ENCODE data around the gene TMEM45A. TPM values are rescaled to one million over a fixed set of nuclear protein-coding genes. Genes with fewer than 3 reads are reported as not detected.

TMEM45A gene
- total RNA-seq, 2 experiments from 2014 or later: 0.10 TPM; not detected in 1

- no peaks in the 10 kb centered on the region for H3K79me2 ChIP-seq (ENCODE audit: insufficient read depth, low read depth, low read length)
- no peaks in the 10 kb centered on the region for H3K9me3 ChIP-seq (ENCODE audit: low read length)
- no peak overlapping the region for H3K4me2 ChIP-seq (ENCODE audit: low read length)
- ChIA-PET POLR2A (interaction anchor here (0.6 kb wide), 1 partner anchor 596 kb away, joined by 6 read pairs; no protein-coding TSS in a partner anchor), CTCF (ENCODE audit: unreplicated experiment) (no interaction called here)
- TF ChIP-seq EZH2phosphoT487 (IDR thresholded peaks at IDR 0.05; ENCODE audit: borderline replicate concordance, low read depth, low read length) (no peak), CTCF (conservative IDR thresholded peaks at IDR 0.05; ENCODE audit: low read length) (no peak)
- intact Hi-C loops (cut with micrococcal nuclease; ENCODE audit: unreplicated experiment): no loop called here
- H3K4me1 ChIP-seq (ENCODE audit: insufficient read depth, low read length, poor library complexity, severe bottlenecking): no peaks in the 10 kb centered on the region
- no peaks in the 10 kb centered on the region for H3K9me2 ChIP-seq (ENCODE audit: insufficient read depth, low read length)
- H2AFZ ChIP-seq (ENCODE audit: low read length): no peak overlapping the region
- H3K27ac ChIP-seq (ENCODE audit: low read depth, low read length, poor library complexity, severe bottlenecking): no peak overlapping the region
- H4K20me1 ChIP-seq (ENCODE audit: insufficient read depth, low read length): no peaks in the 10 kb centered on the region
- no peak for DNase-seq (ENCODE audit: low spot score)
- no peak overlapping the region for H3K4me3 ChIP-seq (ENCODE audit: low read depth, low read length, poor library complexity, severe bottlenecking)
- H3K36me3 ChIP-seq (ENCODE audit: insufficient read depth, low read length): no peaks in the 10 kb centered on the region
- BruUV-seq (replicated peaks): no TSS peak
These were observed 7.2 kb downstream of the TMEM45A start for GRCh38 chr3:100499651-100500050.

GRCh38 chr3:100500320-100500880 lies 8.0 kb downstream of the TMEM45A start:
- H3K9me2 ChIP-seq (ENCODE audit: insufficient read depth, low read length): no peaks in the 10 kb centered on the region
- no peaks in the 10 kb centered on the region for H4K20me1 ChIP-seq (ENCODE audit: insufficient read depth, low read length)
- DNase-seq (ENCODE audit: low spot score): no peak
- BruUV-seq (replicated peaks): no TSS peak
- H2AFZ ChIP-seq (ENCODE audit: low read length): no peak overlapping the region
- intact Hi-C loops (cut with micrococcal nuclease; ENCODE audit: unreplicated experiment): no loop called here
- no peak overlapping the region for H3K4me2 ChIP-seq (ENCODE audit: low read length)
- H3K79me2 ChIP-seq (ENCODE audit: insufficient read depth, low read depth, low read length): no peaks in the 10 kb centered on the region
- H3K27ac ChIP-seq (ENCODE audit: low read depth, low read length, poor library complexity, severe bottlenecking): no peak overlapping the region
- TF ChIP-seq EZH2phosphoT487 (IDR thresholded peaks at IDR 0.05; ENCODE audit: borderline replicate concordance, low read depth, low read length): no peak
- no peak for TF ChIP-seq CTCF (conservative IDR thresholded peaks at IDR 0.05; ENCODE audit: low read length)
- H3K9me3 ChIP-seq (ENCODE audit: low read length): no peaks in the 10 kb centered on the region
- H3K4me1 ChIP-seq (ENCODE audit: insufficient read depth, low read length, poor library complexity, severe bottlenecking): no peaks in the 10 kb centered on the region
- ChIA-PET CTCF (ENCODE audit: unreplicated experiment) (no interaction called here), POLR2A (interaction anchor here (0.6 kb wide), 1 partner anchor 595 kb away, joined by 6 read pairs; no protein-coding TSS in a partner anchor)
- H3K36me3 ChIP-seq (ENCODE audit: insufficient read depth, low read length): no peaks in the 10 kb centered on the region
- H3K4me3 ChIP-seq (ENCODE audit: low read depth, low read length, poor library complexity, severe bottlenecking): no peak overlapping the region

GRCh38 chr3:100503448-100503847 lies 11.0 kb downstream of the TMEM45A start:
- no TSS peak for BruUV-seq (replicated peaks)
- Histone ChIP-seq H2AFZ (ENCODE audit: low read length) (no peak overlapping the region), H4K20me1 (ENCODE audit: insufficient read depth, low read length) (no peaks in the 10 kb centered on the region), H3K4me2 (ENCODE audit: low read length) (no peak overlapping the region), H3K79me2 (ENCODE audit: insufficient read depth, low read depth, low read length) (no peaks in the 10 kb centered on the region), H3K4me3 (ENCODE audit: low read depth, low read length, poor library complexity, severe bottlenecking) (no peak overlapping the region), H3K9me3 (ENCODE audit: low read length) (no peaks in the 10 kb centered on the region), H3K4me1 (ENCODE audit: insufficient read depth, low read length, poor library complexity, severe bottlenecking) (no peaks in the 10 kb centered on the region), H3K27ac (ENCODE audit: low read depth, low read length, poor library complexity, severe bottlenecking) (no peak overlapping the region), H3K36me3 (ENCODE audit: insufficient read depth, low read length) (no peaks in the 10 kb centered on the region), H3K9me2 (ENCODE audit: insufficient read depth, low read length) (no peaks in the 10 kb centered on the region)
- CTCF ChIA-PET (ENCODE audit: unreplicated experiment): no interaction called here
- no peak for DNase-seq (ENCODE audit: low spot score)
- TF ChIP-seq EZH2phosphoT487 (IDR thresholded peaks at IDR 0.05; ENCODE audit: borderline replicate concordance, low read depth, low read length) (no peak), CTCF (conservative IDR thresholded peaks at IDR 0.05; ENCODE audit: low read length) (no peak)
- POLR2A ChIA-PET: interaction anchor here (0.7 kb wide), 1 partner anchor 306 kb away, joined by 4 read pairs; no protein-coding TSS in a partner anchor
- intact Hi-C loops (cut with micrococcal nuclease; ENCODE audit: unreplicated experiment): no loop called here

All from OCI-LY7 (cell line).